HEK293T (cell line): Measurements from ENCODE around the gene STMP1.

ENCODE experiments used
- BHLHE40 ChIP-seq: fragments of 450-650 bp; IDR thresholded peaks from 2 replicates; pipeline ENCODE4 v1.6.1; 2016; ENCODE audit warnings: mild to moderate bottlenecking, moderate library complexity, borderline replicate concordance
- LEF1 ChIP-seq: fragments of 450-650 bp; IDR thresholded peaks from 2 replicates; pipeline ENCODE4 v1.6.1; 2017; ENCODE audit warnings: mild to moderate bottlenecking, borderline replicate concordance

DNA sequence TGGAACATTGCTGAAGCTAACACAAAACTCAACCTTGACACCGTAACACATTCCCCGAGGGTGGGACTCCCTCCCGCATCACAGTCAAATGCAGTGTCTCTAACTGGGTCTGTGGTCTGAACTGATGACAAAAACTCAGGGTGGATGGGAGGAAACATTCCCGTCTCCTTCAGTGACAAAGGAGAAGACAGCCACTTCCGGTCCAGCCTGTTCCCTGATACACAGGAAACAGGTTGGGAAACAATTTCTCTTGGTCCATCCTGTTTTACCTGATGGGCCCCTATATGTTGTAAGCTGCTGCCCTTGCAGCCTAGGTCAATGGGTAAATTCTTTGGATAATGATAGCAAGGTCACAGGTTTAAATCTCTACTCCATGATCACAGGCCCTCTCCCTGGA is 45.3 kb downstream of the STMP1 start:
- no peak for TF ChIP-seq LEF1
- no peak for TF ChIP-seq BHLHE40
